ENCODE data around the gene HOXB4. TPM values are rescaled to one million over a fixed set of nuclear protein-coding genes. Genes with fewer than 3 reads are reported as not detected.
A peak's percentile ranks its signal among the peaks of the same experiment; 100 is the strongest.

Gene HOXB4
- total and polyA plus RNA-seq, 2 of the 4 experiments (the other 2 are of a cell fraction) = 2.0 to 8.5 TPM

DNA sequence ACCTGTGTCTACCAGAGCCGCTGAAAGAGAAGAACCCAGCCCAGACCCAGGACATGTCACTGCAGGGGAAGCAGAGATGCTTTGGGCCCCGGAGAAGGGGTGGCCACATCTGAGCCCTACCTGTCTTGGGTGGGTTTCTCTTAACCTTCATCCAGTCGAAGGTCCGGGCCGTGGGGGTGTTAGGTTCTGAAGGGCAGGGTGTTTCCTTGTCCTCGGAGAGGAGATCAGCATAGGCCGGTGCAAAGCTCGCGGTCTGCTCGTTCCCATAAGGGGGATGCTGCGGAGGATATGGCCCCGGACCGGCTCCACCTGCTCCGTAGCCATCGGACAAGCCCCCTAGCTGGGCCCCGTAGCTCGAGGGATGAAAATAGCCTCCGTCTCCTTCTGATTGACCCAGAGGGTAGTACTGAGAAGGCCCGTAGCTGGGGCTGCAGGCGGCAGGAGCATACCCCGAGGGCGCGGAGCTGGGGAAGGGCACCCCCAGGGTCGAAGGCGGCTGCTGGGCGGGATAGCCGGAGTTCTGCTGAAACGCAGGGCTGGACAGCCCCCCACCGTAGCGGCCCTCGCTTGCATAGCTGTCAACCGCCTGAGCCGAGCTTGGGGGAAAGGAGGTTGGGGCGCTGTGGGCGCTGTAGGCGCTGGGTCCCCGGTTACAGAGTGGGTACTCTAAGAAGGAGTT, 47.8 kb downstream of the HOXB4 start:
- Histone ChIP-seq H2AFZ (replicated peaks; ENCODE audit: low read length, poor library complexity) (no peak overlapping the region), H4K91ac (ENCODE audit: insufficient read depth, low read depth, low read length) (no peak overlapping the region), H3K18ac (ENCODE audit: low read depth, low read length) (no peak overlapping the region), H3K9me3 (ENCODE audit: control insufficient read depth, insufficient read depth, low read length) (no peaks in the 10 kb centered on the region), H2AK9ac (replicated peaks; ENCODE audit: low read depth, low read length, poor library complexity) (no peak overlapping the region), H3K27me3 (ENCODE audit: control insufficient read depth, insufficient read depth, low read length) (peaks cover 17% of the 10 kb centered on the region), H3K14ac (replicated peaks; ENCODE audit: low read depth, low read length) (no peak overlapping the region), H3K4me1 (ENCODE audit: control insufficient read depth, insufficient read depth, low read length) (no peaks in the 10 kb centered on the region), H2BK15ac (ENCODE audit: low read depth, low read length) (no peak overlapping the region), H2BK120ac (ENCODE audit: low read depth, low read length) (no peak overlapping the region), H3K9ac (ENCODE audit: low read depth, low read length) (no peak overlapping the region), H3K79me1 (ENCODE audit: low read depth in 1 of 2, low read length in 2 of 2) (no peaks in the 10 kb centered on the region), H4K8ac (ENCODE audit: low read depth in 2 of 2, low read length in 2 of 2) (no peak overlapping the region), H3K4ac (ENCODE audit: low read depth, low read length) (no peak overlapping the region), H3K56ac (ENCODE audit: extremely low read depth, insufficient read depth, low read length) (no peak overlapping the region), H2BK5ac (ENCODE audit: low read depth, low read length, poor library complexity, severe bottlenecking) (no peak overlapping the region), H3K27ac (ENCODE audit: insufficient read depth, low read length) (no peak overlapping the region), H3K23ac (ENCODE audit: low read depth, low read length) (no peak overlapping the region), H4K20me1 (ENCODE audit: insufficient read depth, low read length) (no peaks in the 10 kb centered on the region), H3K4me2 (ENCODE audit: low read depth, low read length) (no peak overlapping the region), H3K4me3 (ENCODE audit: insufficient read depth, low read depth, low read length) (no peak overlapping the region), H2AK5ac (ENCODE audit: low read depth, low read length) (peak overlapping the region; percentile 16; the same call in 1 of the 2 replicates), H4K5ac (ENCODE audit: low read depth, low read length) (no peak overlapping the region), H3K36me3 (ENCODE audit: control insufficient read depth, insufficient read depth, low read length) (no peaks in the 10 kb centered on the region), H3K9me1 (ENCODE audit: insufficient read depth, low read length) (no peaks in the 10 kb centered on the region), H2BK20ac (ENCODE audit: low read depth, low read length) (no peak overlapping the region)
- intact Hi-C loops (cut with micrococcal nuclease) = no loop called here
- CTCF ChIA-PET = no interaction called here
- dilution Hi-C loops (cut with HindIII; ENCODE audit: low sequenced_read_pairs, unreplicated experiment) = no loop called here
- DNase-seq (no peak), ATAC-seq (ENCODE audit: low read depth) (no peak)
- POLR2A ChIA-PET (ENCODE audit: unreplicated experiment) = no interaction called here
- no TSS peak for BruUV-seq (replicated peaks)
- WGBS, 2 experiments (ENCODE audit: extremely low coverage in 2 of 2, insufficient read length in 1 of 2) = 86% methylated on average over 17 of the region's 37 CpGs; no CpG with 5 or more reads in 1 of the 2 experiments
- in situ Hi-C loops (cut with MboI; ENCODE audit: low sequenced_read_pairs) = no loop called here
- TF ChIP-seq, protein P1, sequence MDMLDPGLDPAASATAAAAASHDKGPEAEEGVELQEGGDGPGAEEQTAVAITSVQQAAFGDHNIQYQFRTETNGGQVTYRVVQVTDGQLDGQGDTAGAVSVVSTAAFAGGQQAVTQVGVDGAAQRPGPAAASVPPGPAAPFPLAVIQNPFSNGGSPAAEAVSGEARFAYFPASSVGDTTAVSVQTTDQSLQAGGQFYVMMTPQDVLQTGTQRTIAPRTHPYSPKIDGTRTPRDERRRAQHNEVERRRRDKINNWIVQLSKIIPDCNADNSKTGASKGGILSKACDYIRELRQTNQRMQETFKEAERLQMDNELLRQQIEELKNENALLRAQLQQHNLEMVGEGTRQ (IDR thresholded peaks at IDR 0.05; ENCODE audit: low read depth, low read length) = no peak
- no peak for TF ChIP-seq POLR2A (IDR thresholded peaks at IDR 0.05; ENCODE audit: low read depth, low read length)
- no peak for TF ChIP-seq MXI1 (IDR thresholded peaks at IDR 0.05; ENCODE audit: borderline replicate concordance, low read depth, low read length)
- no peak for TF ChIP-seq CHD1 (IDR thresholded peaks at IDR 0.05; ENCODE audit: low read depth, low read length)
- no peak for TF ChIP-seq MAZ (IDR thresholded peaks at IDR 0.05; ENCODE audit: borderline replicate concordance, low read depth, low read length)
- TF ChIP-seq, protein P2, sequence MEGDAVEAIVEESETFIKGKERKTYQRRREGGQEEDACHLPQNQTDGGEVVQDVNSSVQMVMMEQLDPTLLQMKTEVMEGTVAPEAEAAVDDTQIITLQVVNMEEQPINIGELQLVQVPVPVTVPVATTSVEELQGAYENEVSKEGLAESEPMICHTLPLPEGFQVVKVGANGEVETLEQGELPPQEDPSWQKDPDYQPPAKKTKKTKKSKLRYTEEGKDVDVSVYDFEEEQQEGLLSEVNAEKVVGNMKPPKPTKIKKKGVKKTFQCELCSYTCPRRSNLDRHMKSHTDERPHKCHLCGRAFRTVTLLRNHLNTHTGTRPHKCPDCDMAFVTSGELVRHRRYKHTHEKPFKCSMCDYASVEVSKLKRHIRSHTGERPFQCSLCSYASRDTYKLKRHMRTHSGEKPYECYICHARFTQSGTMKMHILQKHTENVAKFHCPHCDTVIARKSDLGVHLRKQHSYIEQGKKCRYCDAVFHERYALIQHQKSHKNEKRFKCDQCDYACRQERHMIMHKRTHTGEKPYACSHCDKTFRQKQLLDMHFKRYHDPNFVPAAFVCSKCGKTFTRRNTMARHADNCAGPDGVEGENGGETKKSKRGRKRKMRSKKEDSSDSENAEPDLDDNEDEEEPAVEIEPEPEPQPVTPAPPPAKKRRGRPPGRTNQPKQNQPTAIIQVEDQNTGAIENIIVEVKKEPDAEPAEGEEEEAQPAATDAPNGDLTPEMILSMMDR (conservative IDR thresholded peaks at IDR 0.05; ENCODE audit: low read depth, low read length) = no peak
- TF ChIP-seq SMC3 (IDR thresholded peaks at IDR 0.05; ENCODE audit: low read depth, low read length) = no peak
- TF ChIP-seq, protein P3, sequence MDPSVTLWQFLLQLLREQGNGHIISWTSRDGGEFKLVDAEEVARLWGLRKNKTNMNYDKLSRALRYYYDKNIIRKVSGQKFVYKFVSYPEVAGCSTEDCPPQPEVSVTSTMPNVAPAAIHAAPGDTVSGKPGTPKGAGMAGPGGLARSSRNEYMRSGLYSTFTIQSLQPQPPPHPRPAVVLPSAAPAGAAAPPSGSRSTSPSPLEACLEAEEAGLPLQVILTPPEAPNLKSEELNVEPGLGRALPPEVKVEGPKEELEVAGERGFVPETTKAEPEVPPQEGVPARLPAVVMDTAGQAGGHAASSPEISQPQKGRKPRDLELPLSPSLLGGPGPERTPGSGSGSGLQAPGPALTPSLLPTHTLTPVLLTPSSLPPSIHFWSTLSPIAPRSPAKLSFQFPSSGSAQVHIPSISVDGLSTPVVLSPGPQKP (IDR thresholded peaks at IDR 0.05; ENCODE audit: borderline replicate concordance, low read depth, low read length) = no peak
- TF ChIP-seq RFX5 (IDR thresholded peaks at IDR 0.05; ENCODE audit: low read depth, low read length) = no peak
